DLD1 (cell line): ENCODE measurements around the gene CTNNA2.

Experiments
- in situ Hi-C: cut with HindIII; loops from 2 replicates; pipeline ENCODE4 v1.10.0; 2017; ENCODE audit warnings: low sequenced_read_pairs

Gene CTNNA2

DNA sequence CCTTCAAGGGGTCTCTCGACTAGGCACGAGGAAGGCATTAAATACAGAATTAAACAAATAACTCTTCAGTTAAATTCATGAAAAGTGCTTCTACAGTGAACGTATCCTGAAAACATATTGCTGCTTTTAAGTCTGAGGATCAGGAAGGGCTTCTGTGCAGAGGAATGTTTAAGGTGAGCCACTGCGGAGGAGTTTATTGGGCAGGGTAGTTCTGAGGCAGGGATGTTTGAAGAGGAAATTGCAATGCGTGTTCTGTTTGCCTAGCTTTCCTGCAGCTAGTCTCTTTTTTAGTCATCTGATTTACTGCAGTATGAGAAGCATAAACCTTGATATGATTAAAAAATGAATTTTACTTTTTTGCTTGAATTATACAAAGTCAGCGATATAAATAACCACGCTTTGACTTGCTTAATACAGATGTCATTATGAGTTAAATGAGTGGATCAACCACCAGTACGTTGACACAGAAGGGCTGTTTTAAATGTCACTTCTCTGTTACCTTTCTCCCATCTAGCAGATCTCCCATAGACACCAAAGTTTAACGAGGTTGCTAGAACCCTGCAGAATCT lies 98.7 kb downstream of the CTNNA2 start:
- in situ Hi-C loops, result no loop called here

DNA sequence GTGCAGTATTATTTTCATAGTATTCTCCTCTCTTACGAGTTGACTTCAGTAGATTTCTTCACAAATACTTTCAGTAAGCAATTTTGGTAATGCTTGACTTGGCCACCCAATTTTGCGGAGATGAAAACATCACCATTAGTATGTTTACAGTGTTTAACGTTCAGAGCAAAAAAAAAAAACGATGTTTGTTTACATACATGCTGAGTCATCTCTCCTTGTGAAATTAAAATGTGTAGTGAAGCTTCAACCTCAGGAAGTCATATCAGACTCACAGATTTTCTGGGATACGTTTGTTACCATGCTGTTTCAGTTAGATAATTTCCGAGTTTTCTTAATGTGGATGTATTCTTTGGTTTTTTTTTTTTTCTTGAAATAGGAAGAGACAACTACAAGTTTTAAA lies 100.1 kb downstream of the CTNNA2 start:
- in situ Hi-C loops, result no loop called here

DNA sequence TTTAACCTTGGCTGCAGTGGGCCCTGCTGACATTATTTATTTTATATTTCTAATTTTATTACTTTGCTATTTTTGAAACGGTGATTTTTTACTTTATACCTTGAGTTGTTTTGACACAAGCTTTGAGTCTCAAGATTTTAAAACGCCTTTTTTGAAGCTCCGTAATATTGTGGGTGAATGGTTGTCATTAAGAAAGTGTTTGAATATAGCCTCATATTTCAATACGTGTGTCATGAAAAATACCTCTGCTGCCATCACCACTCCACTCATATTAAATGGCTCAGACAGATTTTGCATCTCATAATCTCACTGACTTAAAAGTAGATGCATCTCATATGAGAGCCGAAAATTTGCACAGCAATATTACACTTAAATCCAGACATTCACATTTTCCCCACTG lies 106.6 kb downstream of the CTNNA2 start:
- in situ Hi-C loops, result no loop called here

DNA sequence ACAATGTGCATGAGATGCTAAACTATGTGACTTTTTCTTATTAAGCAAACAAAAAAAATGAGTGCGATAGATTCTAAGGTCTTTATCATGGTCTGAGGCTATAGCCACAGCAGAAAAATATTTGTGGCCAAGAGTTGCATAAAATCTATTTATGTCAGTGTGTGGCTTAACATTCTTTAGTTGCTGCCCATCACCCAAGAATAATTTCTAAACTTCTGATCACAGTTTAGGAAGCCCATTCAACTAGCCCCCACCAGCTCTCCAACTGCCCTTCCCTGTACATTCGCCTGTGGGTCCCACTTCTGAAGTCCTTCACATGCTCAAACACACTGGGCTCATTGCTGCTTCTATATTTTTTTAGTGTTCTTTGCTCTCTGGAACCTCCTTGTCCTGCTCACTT lies 107.1 kb downstream of the CTNNA2 start:
- in situ Hi-C loops, result no loop called here

DNA sequence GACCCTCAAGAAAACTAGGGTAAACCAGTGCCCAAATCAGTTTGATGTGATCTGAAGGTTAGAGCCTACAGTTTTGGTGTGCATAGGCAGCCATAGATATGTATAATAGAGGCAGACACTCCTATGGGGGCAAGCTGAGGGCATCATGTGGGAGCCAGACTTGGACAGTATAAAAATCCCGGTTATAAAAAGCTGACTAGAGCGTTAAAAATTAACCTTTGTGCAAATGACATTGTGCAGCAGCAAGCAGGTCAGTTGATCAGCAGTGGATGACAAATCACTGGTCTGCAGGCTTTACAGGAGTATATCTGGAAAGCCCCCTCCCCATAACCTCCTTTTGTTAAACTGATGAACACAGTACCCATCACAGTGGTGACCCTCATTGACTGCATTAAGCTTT lies 107.8 kb downstream of the CTNNA2 start:
- in situ Hi-C loops, result no loop called here

DNA sequence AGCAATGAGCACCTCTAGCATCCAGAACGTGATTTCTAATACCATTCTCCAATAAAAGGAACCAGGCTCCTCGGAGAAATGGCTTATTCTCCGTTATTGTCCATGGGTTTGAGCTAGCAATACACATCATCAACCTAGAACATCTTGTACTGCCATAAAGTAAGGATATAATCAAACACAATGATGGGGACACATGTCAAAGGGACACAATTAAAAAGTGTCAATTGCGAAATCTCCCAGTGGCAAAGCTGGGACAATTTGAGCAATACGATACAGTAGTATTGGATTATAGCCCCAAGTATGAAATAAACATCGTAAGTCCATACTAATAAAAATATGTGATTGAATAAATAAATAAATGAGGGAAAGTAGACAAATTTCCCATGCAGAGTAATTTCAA lies 108.4 kb downstream of the CTNNA2 start:
- in situ Hi-C loops, result no loop called here

DNA sequence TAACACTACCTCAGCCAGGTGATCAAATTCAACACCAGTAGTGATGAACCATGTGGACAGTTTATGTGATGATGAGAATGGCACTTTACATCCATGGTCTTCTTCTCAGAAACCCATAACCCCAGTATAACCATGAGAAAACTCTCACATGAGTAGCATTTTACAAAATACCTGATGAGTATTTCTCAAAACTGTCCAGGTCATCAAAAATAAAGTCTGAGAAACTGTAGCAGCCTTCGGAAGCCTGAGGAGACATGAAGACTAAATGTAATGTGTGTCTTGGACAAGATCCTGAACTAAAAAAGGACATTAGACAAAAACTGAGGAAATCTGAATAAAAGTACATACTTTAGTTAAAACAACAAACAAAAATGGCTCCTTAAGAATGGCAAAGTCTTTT lies 108.9 kb downstream of the CTNNA2 start:
- in situ Hi-C loops, result no loop called here

DNA sequence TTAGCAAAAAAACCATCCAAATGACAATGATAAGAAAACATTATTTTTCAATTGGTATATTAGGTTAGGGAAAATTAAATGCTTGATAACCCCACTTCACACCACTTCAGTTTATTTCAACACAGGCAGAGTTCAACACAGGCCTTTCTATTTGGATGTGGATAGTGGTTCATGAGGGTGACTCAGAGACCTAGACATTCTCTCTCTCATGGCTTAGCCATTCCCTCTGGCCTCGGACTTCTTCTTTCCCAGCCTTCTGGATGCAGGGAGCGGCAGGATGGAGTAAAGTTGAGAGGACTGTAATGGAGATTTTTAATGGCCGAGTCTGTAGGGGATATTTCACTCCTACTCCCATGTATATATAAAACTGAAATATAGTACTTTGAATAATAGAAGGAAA lies 109.7 kb downstream of the CTNNA2 start:
- in situ Hi-C loops, result no loop called here

DNA sequence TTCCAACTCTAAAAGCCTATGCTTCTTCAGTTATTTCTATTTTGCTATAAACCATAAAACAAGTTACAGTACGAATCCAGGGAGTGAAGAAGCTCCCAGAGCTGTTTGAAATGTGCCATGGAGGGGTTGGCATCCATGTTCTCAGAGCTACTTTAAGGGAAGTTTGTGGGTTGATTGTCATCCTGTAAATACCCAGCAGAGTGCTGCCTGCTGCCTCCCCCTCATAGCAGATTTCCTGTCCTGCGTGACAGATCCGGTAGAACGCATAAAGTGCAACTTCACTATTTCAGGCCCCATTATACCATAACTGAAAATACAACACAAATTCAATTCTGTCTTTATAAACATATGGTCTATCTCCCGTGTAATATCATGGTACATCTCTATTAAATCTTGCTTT lies 114.4 kb downstream of the CTNNA2 start:
- in situ Hi-C loops, result no loop called here

DNA sequence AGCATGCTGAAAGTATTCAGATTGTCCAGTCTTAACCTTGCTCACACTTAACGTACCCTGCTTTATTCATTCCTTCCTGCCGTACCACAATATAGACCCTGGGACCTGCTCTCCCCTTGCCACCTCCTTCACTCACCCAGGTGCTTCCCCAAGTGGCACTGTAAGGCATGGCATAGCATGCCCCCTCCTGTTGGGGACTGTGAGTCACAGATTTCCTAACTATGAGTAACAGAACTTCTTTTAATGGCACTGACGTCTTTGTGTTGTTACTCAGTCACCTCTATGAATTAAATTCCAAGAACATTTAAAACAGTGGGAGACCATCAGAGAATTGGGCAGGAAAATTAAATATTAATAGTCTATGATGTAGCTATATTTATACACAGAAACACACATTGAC lies 117.2 kb downstream of the CTNNA2 start:
- in situ Hi-C loops, result no loop called here

DNA sequence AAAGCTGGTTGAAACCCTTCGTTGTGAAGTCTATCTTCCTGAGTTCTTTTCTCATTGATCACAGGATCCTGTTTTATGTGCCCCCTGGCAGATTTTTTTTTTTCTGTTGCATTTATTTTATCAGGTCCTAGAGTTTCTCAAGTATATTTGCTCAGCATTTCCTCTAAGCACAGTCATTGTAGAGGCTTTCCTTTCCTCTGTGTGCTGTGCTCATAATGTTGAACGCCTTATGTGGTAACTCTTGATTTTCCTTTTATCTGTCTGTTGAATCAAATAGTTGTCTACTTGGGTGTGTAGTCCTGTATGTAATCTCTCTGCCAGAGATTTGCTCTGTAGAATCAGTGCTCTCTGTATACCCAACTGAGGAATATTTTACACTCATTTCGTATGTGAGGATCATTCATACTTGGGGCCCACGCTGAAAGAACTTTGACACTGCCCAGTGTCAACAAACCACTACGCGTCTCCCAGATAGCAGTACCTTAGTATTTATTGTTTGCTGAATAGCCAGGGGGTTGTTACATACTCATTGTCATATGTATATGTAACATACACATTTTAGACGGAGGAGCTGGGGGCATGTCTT lies 118.2 kb downstream of the CTNNA2 start:
- in situ Hi-C loops, result no loop called here

DNA sequence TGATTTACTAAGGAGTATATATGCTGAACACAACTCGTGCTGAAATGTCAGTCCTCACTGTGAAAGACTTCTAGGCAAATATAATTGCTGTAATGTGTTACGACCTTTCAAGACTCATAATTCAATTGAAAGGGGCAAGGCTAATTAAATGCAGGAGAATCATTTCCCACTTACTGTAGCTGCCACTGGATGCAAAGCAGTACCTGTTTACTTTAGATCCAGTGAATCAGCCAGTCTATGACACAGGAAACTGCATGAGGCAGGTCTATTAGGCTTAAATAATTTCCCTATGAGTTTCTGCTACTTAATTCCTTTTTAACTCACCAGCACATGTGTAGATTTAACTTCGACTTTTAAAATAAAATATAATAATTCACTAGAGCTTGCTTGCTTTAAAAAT lies 125.6 kb downstream of the CTNNA2 start:
- in situ Hi-C loops, result no loop called here

DNA sequence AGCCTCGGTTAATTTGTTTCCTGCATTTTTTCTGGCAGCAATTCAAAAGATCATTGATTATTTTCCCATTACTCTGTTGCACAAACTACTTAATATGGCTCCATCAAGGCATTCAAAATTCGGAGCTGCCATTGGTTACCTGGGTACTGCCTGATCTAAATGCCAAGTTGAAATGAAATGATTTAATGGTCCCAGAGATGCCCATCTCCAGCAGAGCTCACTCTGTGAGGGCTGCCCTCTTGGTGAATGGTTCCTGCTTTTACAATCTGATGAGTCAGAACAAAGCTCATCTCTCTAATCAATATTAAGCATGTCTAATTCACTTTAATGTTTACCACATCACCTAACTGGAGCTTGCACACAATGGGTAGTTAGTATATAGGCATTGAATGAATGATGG lies 126.1 kb downstream of the CTNNA2 start:
- in situ Hi-C loops, result no loop called here

DNA sequence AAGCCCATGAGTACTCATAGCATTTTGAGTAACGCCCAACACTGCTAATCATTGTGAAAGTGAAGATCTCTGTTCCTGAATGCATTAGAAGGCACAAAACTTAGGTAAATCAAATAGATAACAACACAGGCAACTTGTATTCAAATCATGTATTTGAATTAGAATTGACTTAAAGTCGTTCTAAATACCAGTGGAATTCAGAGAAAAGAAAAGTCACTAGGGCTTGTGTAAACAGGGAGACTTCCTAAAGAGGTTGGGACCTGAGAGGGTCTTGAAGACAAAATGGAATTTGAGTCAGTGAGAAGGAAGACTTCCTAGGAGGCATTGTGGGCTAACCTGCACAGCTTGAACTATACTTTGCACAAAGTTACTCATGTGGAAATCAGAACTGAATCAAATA lies 127.2 kb downstream of the CTNNA2 start:
- in situ Hi-C loops, result no loop called here

DNA sequence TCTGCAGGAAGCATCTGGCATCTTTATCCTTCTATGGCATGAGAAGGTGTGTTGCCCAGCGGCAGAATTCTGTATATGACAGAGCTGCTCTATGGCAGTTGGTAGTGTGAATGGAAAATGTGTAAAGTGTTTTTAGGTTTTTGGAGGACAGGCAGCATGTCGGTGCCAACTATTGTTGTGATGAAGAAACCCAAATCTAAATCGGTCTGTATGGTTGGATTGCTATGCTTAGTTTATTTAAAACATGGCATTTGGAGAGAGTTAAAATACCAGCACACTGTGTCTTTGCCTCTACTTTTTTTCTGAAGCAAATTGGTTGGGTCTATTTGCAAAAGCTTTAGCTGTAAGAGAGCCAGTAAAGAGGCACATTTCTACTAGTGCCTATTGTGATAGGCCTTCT lies 136.7 kb downstream of the CTNNA2 start:
- in situ Hi-C loops, result no loop called here

DNA sequence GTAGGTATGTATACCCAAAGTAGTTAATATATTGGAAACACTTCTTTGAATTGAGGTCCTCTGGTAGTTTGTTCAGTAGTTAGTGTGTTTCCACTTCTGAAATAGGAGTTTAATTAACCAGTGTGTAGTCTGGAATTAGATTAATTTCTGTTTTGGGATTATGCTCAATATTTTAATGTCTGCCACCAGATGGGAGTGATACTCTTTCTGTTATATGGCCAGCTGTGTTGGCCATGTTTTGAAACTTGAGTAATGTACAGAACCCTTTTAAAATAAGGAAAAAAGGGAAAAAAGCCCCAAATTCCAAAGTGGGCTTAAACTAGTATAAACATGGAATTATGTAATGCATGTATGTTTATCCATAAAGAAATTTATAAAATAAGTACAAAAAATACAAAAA lies 147.7 kb downstream of the CTNNA2 start:
- in situ Hi-C loops, result no loop called here

DNA sequence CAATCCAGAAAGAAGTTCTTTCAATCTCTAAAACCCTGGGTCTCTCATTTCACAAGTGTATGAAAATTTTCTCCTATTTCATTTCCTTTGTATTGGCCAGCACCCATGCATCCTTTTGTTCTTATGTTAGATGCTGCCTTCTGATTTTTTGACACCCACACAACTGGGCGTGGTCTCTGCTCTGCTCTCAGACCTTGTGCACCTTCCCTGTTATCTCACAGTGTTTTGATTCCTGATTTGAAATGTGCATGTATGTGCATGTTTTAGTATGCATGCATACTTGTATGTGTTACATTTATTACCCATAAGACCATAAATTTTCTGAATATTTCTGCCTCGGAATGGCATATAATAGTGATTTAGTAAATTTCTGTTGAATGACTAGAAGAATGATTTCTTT lies 152.2 kb downstream of the CTNNA2 start:
- in situ Hi-C loops, result no loop called here

DNA sequence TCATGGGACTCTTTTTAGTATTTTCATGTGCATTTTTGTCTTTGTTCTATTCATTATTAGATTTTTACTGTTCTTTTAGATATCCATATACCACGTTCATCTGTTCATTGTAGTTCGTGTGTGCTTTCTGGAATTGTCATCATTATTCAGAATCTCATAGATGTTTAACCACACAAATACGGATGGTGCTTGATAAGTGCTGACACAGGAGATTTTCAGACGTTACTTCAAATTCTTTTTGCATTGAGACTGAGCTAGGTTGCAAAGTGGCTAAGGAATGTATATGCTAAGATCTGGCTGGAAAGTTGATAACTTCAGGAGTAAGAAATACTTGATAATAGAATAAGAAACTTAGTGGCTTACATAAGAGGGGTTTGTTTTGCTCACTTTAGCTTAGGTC lies 153.6 kb downstream of the CTNNA2 start:
- in situ Hi-C loops, result no loop called here

DNA sequence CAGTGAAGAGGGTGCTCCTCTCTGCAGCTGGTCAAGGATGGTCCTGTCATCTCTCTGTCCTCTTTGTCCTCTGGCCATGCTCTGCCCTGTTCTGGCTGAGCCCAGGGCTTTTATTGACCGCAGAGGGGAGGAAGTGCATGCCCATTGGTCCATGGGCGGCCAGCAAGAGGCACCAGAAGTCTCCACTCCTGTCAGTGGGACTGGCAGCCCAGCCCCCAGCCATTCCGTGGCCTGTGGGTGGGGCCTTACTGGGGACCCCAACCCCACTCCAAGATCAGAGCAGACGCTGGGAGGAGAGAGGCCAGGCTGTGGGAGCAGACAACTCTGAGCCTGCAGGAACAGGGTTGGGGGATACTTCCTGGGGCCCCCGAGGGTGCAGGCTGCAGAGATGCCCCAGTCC lies 156.9 kb downstream of the CTNNA2 start:
- in situ Hi-C loops, result no loop called here

DNA sequence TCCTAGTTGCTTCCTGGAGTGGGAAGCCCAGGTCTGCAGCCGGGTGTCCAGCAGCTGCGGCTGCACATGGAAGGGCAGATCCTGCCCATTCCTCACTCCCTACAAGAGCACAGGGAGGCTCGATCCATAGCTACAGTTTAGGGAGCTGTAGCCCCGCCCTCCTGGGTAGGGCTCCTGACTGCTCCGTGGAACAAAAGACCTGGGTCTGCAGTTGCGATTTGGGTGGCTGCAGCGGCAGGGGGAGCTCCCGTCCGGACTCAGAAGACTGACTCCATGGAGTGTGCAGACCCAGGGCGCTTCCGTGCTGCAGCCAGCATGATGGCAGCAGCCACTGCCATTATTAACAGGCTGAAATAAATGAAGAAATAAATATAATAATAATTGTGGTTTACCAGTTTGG lies 157.3 kb downstream of the CTNNA2 start:
- in situ Hi-C loops, result no loop called here

DNA sequence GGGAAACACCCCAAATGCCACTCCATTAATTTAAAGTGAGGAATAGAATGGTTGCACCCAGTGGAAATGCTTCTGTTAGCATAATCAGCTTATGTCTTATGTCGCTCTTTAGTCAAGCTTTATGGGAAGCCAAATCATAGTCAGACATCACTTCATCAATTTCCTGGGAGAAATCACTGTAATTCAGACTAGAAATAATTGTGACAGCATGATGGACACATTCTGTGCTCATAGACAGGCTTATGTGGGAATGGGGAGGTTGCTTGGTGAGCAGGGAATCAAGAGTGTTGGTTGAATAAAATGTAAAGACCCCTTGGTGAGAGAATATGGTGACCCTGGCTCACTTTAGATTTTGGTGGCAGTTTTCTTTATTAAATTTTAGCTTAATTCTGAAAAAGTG lies 174.0 kb downstream of the CTNNA2 start:
- in situ Hi-C loops, result no loop called here

DNA sequence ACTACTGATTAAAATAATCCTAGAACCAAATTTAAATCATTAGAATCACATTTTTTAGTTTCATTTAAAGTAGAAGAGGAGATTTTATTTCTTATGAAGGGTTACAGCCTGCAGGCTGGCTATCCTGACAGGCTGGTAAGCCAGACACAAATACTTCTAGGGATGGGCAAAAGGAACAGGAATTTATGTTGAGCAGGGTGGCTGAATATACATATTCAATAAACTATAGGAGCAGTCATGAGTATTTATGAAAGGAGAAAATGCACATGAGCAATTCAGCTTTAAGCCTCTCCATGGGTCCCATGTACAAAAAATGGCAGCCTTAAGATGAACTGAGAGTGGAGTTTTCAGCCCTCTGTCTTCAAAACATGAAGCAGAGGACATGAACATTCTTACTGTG lies 182.4 kb downstream of the CTNNA2 start:
- in situ Hi-C loops, result no loop called here

DNA sequence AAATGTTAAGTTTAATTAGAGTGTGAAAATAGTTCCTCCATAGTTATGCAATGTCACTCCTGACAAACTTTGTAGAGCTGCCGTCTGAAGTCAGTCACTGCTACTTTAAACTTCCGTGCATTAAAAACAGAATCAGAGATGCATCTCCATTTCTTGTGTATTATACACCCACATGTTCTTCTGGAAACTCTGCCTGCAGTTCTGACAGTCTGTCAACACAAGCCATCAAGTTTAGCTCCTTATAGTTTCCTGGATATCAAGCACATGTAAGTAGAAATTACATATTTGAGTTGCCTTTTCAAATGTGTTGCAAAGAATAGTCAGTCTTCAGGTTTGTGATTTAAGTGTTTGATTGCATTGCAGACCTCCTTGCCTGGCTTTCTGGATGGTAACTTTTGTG lies 184.3 kb downstream of the CTNNA2 start:
- in situ Hi-C loops, result no loop called here
